ENCODE measurements around the gene HRH1. TPM values are rescaled to one million over a fixed set of nuclear protein-coding genes. Genes with fewer than 3 reads are reported as not detected.

The HRH1 gene
- total and polyA plus RNA-seq, 11 donors, result 0.40 to 4.3 (median 1.3) TPM

DNA sequence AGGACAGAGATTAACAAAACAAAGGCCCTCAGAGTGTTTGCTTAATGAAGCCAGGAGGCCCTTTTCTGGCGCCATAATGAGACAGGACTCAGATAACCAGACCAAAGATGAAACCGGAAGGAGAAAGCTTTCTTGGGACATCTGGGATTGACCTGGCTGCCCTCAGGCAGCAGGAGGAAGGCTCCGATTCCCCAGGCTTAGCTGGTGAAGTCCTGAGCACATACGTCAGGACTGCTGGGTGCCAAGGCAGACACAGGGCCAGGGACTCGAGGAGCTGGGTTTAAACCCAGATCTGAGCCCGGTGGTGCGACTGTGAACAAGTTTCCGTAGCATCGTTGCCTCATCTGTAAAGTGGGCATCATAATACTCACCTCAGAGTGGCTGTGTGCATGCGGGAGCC lies 36.7 kb upstream of the HRH1 start:
- TF ChIP-seq, protein P1, sequence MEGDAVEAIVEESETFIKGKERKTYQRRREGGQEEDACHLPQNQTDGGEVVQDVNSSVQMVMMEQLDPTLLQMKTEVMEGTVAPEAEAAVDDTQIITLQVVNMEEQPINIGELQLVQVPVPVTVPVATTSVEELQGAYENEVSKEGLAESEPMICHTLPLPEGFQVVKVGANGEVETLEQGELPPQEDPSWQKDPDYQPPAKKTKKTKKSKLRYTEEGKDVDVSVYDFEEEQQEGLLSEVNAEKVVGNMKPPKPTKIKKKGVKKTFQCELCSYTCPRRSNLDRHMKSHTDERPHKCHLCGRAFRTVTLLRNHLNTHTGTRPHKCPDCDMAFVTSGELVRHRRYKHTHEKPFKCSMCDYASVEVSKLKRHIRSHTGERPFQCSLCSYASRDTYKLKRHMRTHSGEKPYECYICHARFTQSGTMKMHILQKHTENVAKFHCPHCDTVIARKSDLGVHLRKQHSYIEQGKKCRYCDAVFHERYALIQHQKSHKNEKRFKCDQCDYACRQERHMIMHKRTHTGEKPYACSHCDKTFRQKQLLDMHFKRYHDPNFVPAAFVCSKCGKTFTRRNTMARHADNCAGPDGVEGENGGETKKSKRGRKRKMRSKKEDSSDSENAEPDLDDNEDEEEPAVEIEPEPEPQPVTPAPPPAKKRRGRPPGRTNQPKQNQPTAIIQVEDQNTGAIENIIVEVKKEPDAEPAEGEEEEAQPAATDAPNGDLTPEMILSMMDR (IDR thresholded peaks at IDR 0.05), result no peak
- TF ChIP-seq POLR2A (IDR thresholded peaks at IDR 0.05), result no peak
- no peak for ATAC-seq
- peaks cover 0 to 18% (median 2%) of the 10 kb centered on the region in 12 donors for H3K9me3 ChIP-seq
- WGBS, 4 donors, result 78 to 86% (median 80%) methylated on average over 10 of the region's 10 CpGs
- peaks cover 0 to 7% (median 0%) of the 10 kb centered on the region in 12 donors for H3K4me1 ChIP-seq
- no peak overlapping the region for H3K4me3 ChIP-seq
- H3K27ac ChIP-seq, result no peak overlapping the region
- H3K36me3 ChIP-seq, result no peaks in the 10 kb centered on the region
- DNase-seq, result no peak
- H3K27me3 ChIP-seq, result peaks cover 0 to 3% (median 0%) of the 10 kb centered on the region in 9 donors
- intact Hi-C loops (cut with DNase I), result no loop called here

DNA sequence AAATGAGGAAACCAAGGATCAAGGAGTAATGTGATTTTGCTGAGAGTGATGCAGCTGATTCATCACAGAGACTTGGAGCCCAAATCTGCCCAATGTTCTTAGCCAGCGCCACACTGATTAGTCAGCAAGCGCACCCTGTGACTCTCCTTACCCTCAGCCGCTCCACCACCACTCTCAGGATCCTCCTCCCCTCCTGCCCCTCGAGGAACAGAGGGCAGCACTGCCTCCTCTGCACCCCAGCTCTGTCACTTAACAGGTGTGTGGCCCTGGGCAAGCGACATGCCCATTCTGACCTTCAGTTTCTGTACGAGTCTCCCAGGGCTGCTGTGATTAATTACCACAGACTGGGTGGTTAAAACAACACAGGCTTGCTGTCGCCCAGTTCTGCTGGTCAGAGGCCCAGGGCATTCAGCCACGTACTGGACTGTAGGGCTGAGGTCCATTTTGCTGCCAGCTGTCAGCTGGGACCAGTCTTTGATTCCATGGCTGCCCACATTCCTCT lies 36.1 kb upstream of the HRH1 start:
- peaks cover 0 to 7% (median 0%) of the 10 kb centered on the region in 12 donors for H3K4me1 ChIP-seq
- ATAC-seq, result no peak
- H3K27ac ChIP-seq, result no peak overlapping the region
- peaks cover 0 to 3% (median 0%) of the 10 kb centered on the region in 9 donors for H3K27me3 ChIP-seq
- DNase-seq, result no peak
- intact Hi-C loops (cut with DNase I), result no loop called here
- H3K4me3 ChIP-seq, result no peak overlapping the region
- no peak for TF ChIP-seq POLR2A (IDR thresholded peaks at IDR 0.05)
- TF ChIP-seq, protein P1 (IDR thresholded peaks at IDR 0.05), result no peak
- 69 to 72% (median 69%) methylated on average over 7 to 8 of the region's 8 CpGs for WGBS, 4 donors
- H3K36me3 ChIP-seq, result no peaks in the 10 kb centered on the region
- H3K9me3 ChIP-seq, result peaks cover 0 to 25% (median 8%) of the 10 kb centered on the region in 12 donors

DNA sequence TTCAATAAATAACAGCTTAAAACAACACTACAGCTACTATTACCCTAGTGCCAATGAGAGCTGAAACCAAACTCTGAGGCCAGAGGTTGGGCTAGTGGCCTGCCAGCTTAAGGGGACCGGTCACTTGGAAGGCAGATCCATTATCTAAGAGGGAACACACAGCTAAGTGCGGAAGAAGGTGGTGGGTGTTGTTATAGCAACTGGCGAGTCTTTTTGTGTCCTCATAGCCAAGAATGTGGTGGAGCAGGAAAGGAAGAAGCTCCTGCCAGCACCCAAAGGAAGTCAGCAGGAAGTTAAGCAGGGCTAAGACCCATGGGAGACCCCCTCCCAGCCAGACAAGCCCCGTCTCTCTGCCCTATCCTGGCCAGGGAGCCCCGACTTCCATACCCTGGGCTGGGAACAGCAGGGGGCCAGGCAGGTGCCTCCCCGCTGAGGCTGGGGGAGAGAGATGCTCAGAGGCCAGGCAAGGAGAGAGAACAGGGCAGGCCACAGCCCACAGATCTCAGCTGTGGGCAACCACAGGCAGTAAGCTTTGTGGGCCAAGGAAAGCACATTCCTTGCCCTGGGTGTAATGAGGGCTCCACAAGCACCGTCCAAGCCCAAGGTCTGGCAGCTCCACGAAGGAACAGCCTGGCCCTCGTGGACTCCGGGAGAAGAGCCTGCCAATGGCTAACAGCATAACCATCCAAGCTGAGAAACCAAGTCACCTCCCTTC lies 34.0 kb upstream of the HRH1 start:
- Histone ChIP-seq H3K27me3 (peaks cover 0 to 3% (median 0%) of the 10 kb centered on the region in 9 donors), H3K36me3 (no peaks in the 10 kb centered on the region), H3K4me1 (peaks cover 0 to 7% (median 0%) of the 10 kb centered on the region in 12 donors), H3K27ac (no peak overlapping the region), H3K9me3 (peaks cover 0 to 21% (median 11%) of the 10 kb centered on the region in 12 donors), H3K4me3 (no peak overlapping the region)
- intact Hi-C loops (cut with DNase I), result no loop called here
- 47 to 67% (median 51%) methylated on average over 10 of the region's 10 CpGs for WGBS, 4 donors
- TF ChIP-seq, protein P1 (IDR thresholded peaks at IDR 0.05), result no peak
- ATAC-seq (peak in 2 of 4 donors; percentile 39 to 41), DNase-seq (no peak)

DNA sequence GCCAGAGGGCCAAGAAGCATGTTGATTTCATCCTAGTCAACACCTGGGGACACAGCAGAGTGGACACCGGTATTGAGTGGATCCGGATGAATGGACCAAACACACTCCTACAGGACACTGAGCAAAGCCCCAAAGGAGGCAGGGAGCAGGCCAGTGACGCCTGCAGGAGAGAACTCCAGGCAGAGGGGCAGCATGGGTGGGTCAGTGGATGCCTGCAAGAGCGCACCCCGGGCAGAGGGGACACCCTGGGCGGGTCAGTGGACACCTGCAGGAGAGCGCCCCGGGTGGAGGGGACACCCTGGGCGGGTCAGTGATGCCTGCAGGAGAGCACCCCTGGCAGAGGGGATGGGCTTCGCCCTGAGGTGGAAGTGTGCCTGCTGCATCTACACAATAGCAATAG lies 27.6 kb upstream of the HRH1 start:
- WGBS, 4 donors, result 84 to 95% (median 90%) methylated on average over 8 to 10 of the region's 10 CpGs
- DNase-seq (no peak), ATAC-seq (peak in 1 of 4 donors; percentile 29)
- Histone ChIP-seq H3K36me3 (no peaks in the 10 kb centered on the region), H3K4me3 (no peak overlapping the region), H3K27ac (no peak overlapping the region), H3K4me1 (no peaks in the 10 kb centered on the region), H3K27me3 (no peaks in the 10 kb centered on the region), H3K9me3 (peaks cover 0 to 20% (median 11%) of the 10 kb centered on the region in 12 donors)
- intact Hi-C loops (cut with DNase I), result no loop called here
- no peak for TF ChIP-seq POLR2A (IDR thresholded peaks at IDR 0.05)
- TF ChIP-seq, protein P1 (IDR thresholded peaks at IDR 0.05), result no peak

Data from heart left ventricle (tissue), 16 donors.